GM12875 (cell line): ENCODE measurements around the gene ROPN1B.
"Not testable (repeated sequence)": the region's sequence is repeated elsewhere in the genome, so short reads cannot be mapped to it uniquely, and the experiment has no call there.

ENCODE experiments used
- H3K4me3 ChIP-seq: one replicate; pipeline ENCODE4 v1.5.1; 2011; ENCODE audit warnings: low read depth, low read length, control low read depth
- TF ChIP-seq, protein P1 (sequence below): IDR thresholded peaks from 2 replicates; pipeline ENCODE4 v1.5.1; 2011; ENCODE audit warnings: low read depth, mild to moderate bottlenecking, control low read depth, inconsistent platforms, low read length, moderate library complexity, borderline replicate concordance; ENCODE audit not compliant: insufficient read depth

Gene ROPN1B

DNA sequence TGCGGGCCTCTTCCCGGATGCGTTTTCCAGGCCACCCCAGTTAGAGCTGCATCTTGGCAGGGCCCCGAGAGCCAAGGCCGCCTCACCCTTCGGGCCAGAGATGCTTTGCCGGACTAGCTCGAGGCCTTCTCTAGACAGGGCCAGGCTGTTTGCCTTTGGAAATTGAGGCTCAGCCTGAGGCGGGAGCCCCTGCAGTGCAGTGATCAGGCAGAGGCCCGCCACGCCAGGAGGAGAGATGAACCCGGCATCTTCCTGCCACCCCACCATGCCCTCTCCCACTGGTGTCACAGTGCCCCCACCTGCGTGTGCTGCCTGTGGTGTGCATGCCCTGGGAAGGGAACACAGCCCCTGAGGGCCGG, 8.9 kb upstream of the ROPN1B start:
- H3K4me3 ChIP-seq: no peak overlapping the region
- TF ChIP-seq, protein P1, sequence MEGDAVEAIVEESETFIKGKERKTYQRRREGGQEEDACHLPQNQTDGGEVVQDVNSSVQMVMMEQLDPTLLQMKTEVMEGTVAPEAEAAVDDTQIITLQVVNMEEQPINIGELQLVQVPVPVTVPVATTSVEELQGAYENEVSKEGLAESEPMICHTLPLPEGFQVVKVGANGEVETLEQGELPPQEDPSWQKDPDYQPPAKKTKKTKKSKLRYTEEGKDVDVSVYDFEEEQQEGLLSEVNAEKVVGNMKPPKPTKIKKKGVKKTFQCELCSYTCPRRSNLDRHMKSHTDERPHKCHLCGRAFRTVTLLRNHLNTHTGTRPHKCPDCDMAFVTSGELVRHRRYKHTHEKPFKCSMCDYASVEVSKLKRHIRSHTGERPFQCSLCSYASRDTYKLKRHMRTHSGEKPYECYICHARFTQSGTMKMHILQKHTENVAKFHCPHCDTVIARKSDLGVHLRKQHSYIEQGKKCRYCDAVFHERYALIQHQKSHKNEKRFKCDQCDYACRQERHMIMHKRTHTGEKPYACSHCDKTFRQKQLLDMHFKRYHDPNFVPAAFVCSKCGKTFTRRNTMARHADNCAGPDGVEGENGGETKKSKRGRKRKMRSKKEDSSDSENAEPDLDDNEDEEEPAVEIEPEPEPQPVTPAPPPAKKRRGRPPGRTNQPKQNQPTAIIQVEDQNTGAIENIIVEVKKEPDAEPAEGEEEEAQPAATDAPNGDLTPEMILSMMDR: no peak

DNA sequence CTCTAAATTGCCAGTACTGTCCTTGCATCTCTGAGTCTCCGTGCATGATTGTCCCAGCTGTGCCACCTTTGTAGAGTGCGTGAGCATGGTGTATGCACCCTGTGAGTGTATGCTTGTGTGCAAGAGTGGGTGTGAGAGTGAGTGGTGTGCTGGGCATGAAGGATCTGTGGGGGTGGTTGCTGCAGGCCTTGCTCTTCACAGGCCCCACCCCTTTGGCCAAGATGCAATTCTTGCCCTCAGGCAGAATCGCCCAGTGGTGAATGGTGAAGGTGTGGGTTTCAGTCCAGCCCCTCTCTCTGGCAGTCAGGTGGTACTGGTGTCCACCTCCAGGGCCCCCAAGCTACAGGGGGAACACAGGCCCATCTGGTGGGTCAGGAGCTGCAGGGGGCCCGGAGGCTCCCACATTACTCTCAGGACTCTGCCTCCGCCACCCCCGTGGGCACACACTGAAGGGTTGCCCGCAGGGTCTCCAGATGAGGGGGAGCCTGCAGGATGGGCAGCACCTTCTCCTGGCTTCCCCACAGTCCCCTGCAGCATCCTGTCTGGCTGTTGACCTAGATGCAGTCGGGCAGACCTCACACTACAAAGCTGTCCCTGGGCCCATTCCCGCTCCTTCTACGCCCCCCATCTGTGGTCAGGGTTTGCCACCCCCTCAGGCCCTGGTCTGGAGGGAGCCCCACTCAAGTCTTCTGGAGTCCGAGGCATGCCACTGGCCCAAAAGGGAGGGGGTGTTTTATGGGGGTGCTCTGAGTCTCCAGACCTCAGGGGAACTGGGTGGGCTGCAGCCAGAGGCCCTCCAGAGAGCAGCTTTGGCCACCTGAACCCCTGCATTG, 8.3 kb upstream of the ROPN1B start:
- TF ChIP-seq, protein P1: no peak

DNA sequence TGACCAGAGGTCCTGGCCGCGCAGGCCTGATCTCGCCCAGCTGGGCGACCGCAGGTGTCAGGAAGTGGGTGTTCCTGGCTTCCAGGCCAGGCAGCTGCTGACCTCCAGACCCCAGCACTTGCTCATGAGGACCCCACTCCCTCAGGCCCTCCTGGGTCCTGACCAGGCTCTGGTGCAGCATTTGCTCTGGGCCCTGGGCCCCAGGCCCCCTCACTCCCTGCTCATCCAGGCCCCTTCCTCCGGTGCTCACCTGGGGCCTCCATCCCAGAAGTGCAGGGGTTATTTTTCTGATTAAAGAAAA, 7.7 kb upstream of the ROPN1B start:
- no peak overlapping the region for H3K4me3 ChIP-seq
- TF ChIP-seq, protein P1: no peak

More for the DNA sequence above, 8.3 kb upstream of the ROPN1B start:
- H3K4me3 ChIP-seq: no peak overlapping the region

DNA sequence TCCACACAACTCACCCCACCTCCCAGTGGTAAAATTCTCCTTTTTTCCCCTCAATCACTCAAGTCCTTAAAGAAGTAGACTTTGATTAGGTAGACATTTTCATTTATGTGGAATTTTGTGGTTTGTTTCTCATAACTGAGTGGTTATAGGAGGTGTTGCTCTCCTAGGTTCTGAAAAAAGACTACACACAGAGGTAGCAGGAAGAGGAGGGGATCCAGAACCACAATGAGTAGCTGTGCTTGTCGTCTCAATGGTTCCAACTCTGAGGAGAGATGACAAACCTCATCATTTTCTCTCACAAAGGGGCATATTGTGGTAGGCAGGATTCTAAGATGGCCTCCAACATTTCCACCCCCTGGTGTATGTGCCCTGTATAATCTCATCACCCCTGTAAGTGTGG, 5.1 kb upstream of the ROPN1B start:
- not testable (repeated sequence) for H3K4me3 ChIP-seq

DNA sequence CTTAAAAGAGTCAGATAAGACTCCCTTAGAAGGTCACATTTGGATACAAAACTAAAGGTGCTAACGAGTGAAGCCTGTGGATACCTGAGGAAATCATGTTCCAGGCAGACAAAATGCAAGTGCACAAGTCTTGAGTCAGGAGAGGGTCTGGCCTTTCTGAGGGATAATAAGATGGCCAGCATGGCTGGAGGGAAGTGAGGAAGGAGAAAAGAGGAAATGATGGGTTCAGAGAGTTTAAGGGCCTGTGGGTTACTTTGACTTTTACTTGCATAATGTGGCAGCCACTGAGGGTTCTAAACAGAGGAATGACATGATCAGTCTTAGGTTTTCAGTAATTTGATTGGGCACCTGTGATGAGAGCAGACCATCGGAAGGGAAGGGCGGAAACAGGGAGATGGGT, 3.5 kb upstream of the ROPN1B start:
- TF ChIP-seq, protein P1: no peak
- no peak overlapping the region for H3K4me3 ChIP-seq

DNA sequence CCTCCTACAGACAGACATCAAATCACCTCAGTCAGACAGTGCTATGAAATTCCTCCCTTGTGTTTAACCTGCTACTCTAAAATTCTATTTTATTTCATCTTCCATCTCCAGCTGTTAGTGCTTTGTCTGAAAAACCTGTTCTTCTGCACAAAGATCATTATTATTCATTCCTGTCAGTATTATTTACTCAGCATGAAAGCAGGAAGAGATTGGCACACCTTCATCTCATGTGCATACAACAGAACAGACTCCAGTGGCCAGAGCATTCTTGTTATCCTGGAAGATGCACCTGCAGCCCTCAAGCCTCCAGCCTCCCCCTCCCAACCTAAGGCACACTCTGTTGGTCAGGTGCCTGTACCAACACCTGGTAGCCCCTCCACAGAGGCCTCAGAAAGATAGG, 1.8 kb upstream of the ROPN1B start:
- H3K4me3 ChIP-seq: no peak overlapping the region

DNA sequence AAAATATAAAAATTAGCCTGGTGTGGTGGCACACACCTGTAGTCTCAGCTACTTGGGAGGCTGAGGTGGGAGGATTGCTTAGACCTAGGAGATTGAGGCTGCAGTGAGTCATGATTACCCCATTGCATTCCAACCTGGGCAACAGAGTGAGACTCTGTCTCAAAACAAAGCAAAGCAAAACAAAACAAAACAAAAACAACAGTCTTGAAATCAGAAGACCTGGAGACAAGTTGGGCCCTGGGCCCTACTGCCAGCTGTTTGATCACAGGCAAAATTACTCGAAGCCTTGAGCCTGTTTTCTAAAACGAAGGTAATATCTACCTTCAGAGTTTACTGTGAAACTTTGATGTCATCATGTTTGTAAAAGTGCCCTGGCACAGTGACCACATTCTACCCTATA, 857 bp upstream of the ROPN1B start:
- H3K4me3 ChIP-seq: not testable (repeated sequence)

More for the DNA sequence above, 1.8 kb upstream of the ROPN1B start:
- TF ChIP-seq, protein P1: no peak

DNA sequence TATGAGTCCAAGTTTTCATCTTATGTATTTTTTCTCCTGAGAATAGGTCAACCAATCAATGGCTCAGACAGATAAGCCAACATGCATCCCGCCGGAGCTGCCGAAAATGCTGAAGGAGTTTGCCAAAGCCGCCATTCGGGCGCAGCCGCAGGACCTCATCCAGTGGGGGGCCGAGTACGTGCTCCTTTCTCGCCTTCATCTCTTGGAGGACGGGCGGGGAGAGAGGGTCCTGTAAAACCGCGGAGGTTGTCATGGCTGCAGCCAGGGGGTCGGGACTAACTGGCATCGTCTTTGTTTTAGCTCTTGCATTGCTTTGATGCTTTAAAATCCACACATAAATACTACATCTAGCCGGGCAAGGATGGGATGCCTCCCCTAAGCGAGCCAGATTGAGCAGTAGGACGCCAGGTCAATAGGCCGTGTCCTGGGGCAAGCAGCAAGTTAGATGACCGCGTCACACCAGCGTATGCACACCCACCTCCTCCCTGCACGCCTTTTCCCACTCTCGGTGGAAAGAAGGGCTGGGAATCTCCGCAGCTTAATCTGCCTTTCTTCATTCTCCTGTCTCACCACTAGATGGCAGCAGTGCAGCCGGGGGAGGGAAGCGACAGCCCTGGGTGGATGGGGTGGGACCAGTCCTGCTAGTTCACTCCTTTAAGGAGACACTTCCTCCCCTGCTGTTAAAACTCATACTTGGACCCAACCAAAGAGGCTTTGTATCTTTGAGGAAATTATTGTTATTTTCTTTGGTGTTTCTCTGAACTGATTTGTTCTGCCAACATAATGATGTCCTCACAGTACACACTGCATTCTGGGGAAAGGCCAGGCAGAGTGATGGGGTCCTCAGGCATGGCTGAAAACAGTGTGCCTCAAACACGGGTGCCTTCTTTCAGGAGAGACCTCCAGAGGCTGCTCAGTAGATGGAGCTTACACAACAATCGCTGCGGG, 3.3 kb downstream of the ROPN1B start:
- not testable (repeated sequence) for H3K4me3 ChIP-seq
- TF ChIP-seq, protein P1: peak; percentile 57

DNA sequence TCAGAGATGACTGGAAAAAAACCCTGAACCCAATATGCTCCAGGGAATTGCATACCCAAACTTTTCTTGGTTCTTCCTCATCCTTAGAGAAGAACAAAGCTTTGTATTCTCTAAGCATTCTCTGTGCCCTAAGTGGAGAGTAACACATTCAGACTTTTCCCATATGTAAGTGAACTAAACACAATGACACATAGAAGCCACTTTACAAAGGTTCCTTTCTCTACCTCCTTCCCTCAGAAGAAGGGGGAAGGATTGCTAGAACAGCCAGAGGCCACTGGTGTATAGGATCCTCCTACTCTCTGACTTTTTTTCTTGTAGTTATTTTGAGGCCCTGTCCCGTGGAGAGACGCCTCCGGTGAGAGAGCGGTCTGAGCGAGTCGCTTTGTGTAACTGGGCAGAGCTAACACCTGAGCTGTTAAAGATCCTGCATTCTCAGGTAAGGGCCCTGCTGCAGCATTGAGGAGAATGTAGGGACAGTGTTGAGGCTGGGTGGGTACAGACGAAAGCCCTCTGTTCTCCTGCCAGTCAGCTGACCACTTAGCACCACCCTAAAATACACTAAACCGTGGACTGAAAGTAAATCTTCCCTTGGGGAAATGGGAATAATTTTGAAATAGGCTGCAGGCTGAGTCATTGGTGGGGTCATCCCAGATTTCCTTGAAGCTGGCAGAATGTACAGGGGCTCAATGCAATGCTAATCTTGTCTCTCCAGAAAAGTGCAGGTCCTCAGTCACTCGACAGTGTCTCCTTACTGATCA, 6.4 kb downstream of the ROPN1B start:
- not testable (repeated sequence) for H3K4me3 ChIP-seq

DNA sequence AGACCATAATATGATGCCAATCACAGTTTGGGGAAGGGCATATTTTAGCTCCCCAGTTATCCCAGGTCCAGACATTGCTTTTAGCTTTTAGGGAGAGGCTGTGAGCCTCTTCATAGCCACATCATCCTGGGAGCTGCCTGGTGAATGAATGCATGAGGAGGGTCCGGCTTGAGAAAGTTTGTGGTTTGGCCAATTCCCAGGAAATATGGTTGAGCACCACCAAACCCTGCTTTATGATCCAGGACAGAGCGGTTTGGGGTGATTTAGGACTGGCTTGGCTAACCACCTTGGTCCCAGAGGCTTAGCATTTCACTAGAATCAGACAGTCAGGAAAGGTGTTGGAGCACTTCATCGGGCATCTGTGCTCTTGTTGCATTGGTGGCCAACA, 7.0 kb downstream of the ROPN1B start:
- not testable (repeated sequence) for H3K4me3 ChIP-seq

DNA sequence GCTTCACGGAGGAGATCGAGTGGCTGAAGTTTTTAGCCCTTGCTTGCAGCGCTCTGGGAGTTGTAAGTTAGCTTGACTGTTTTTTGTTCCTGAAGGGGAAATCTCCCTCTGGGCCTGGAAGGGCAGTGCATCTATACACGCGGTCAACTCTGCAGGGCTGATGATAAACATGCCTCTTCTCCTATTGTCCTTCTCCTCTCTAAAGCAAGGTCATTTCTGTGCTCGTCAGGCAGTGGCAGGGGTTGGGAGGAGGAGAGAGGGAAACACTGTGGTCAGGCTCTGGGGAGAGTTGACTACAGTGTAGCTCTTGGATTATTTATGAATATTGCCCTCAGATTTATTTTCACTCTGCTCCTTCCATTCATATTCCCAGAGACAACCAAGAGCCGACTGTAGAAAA, 8.1 kb downstream of the ROPN1B start:
- not testable (repeated sequence) for H3K4me3 ChIP-seq
